Caco-2 (cell line): ENCODE measurements around the gene MCTP1. TPM values are rescaled to one million over a fixed set of nuclear protein-coding genes. Genes with fewer than 3 reads are reported as not detected.
A peak's percentile ranks its signal among the peaks of the same experiment; 100 is the strongest.

Experiments used
- BruUV-seq: library from RNA; stranded (reverse); fragments of 400-500 nt; replicated peaks from 2 replicates; lab custom pipeline; 2021; lab: Mats Ljungman, UMichigan
- CTCF ChIA-PET: fragments of 300-600 bp; sonication (Branson Sonifier 250); formaldehyde crosslinking; loops from one replicate; lab custom pipeline; 2022; ENCODE audit warnings: antibody characterized with exemption; lab: Charles Lee
- POLR2A ChIA-PET: fragments of 300-600 bp; sonication (Branson Sonifier 250); formaldehyde crosslinking; loops from one replicate; lab custom pipeline; 2022; ENCODE audit warnings: antibody characterized with exemption; lab: Charles Lee
- DNase-seq, 2 experiments: peaks; one replicate each; pipeline versions ENCODE4 v3.0.0 to v3.0.0-alpha.2; 2020 to 2022
- H3K27me3 ChIP-seq: replicated peaks from 2 replicates; pipeline ENCODE4 v1.6.0; 2011; ENCODE audit warnings: low read length; ENCODE audit not compliant: control insufficient read depth, insufficient read depth
- H3K36me3 ChIP-seq: 2 replicates; pipeline ENCODE4 v1.5.1; 2011; ENCODE audit warnings: low read length; ENCODE audit not compliant: control insufficient read depth, insufficient read depth
- H3K4me1 ChIP-seq: fragments of 250-450 bp; sonication (Bioruptor Pico); 2 replicates; pipeline ENCODE4 v1.5.1; 2020; ENCODE audit warnings: mild to moderate bottlenecking
- H3K4me3 ChIP-seq: 2 replicates; pipeline ENCODE4 v1.5.1; 2011; ENCODE audit warnings: low read depth, mild to moderate bottlenecking, control low read depth, low read length
- H3K9me3 ChIP-seq: fragments of 250-450 bp; sonication (Bioruptor Pico); 2 replicates; pipeline ENCODE4 v1.5.1; 2020; ENCODE audit warnings: mild to moderate bottlenecking, moderate library complexity
- H3K27ac Mint-ChIP-seq: one replicate; pipeline ENCODE4 v1.8.0; 2022; ENCODE audit warnings: mixed read lengths; ENCODE audit not compliant: unreplicated experiment
- H3K27me3 Mint-ChIP-seq: one replicate; pipeline ENCODE4 v1.8.0; 2022; ENCODE audit warnings: mixed read lengths; ENCODE audit not compliant: insufficient read depth, unreplicated experiment
- H3K36me3 Mint-ChIP-seq: one replicate; pipeline ENCODE4 v1.8.0; 2022; ENCODE audit warnings: mild to moderate bottlenecking, mixed read lengths; ENCODE audit not compliant: insufficient read depth, unreplicated experiment
- H3K4me1 Mint-ChIP-seq: one replicate; pipeline ENCODE4 v1.8.0; 2022; ENCODE audit warnings: low read depth, mixed read lengths; ENCODE audit not compliant: unreplicated experiment
- H3K4me3 Mint-ChIP-seq: one replicate; pipeline ENCODE4 v1.8.0; 2022; ENCODE audit warnings: mild to moderate bottlenecking, moderate library complexity, mixed read lengths; ENCODE audit not compliant: unreplicated experiment
- H3K9me3 Mint-ChIP-seq: one replicate; pipeline ENCODE4 v1.8.0; 2022; ENCODE audit warnings: mixed read lengths; ENCODE audit not compliant: unreplicated experiment
- intact Hi-C: fragments of 100-400 bp; cut with micrococcal nuclease; formaldehyde crosslinking; loops from one replicate; pipeline ENCODE4 v1.10.0; 2022; ENCODE audit not compliant: unreplicated experiment
- total RNA-seq: library from RNA; stranded (reverse); gene quantifications from 2 replicates; pipeline ENCODE4 v1.2.3, GENCODE V29; 2022
- TF ChIP-seq, protein P1 (sequence below), 2 experiments: fragments of 200-600 bp in 1 of 2; IDR thresholded peaks; 1 replicate in 1 of 2; 2 replicates in 1 of 2; pipeline versions ENCODE4 v1.5.1 to v1.8.0; 2011 to 2022; ENCODE audit warnings: antibody characterized with exemption in 1 of 2, control low read depth in 1 of 2, inconsistent platforms in 1 of 2, low read depth in 1 of 2, low read length in 1 of 2, mild to moderate bottlenecking in 1 of 2, moderate library complexity in 1 of 2; ENCODE audit not compliant: insufficient read depth in 1 of 2, severe bottlenecking in 1 of 2, unreplicated experiment in 1 of 2

Gene MCTP1
- total RNA-seq, 1 experiment from 2014 or later, result 3.2 TPM

DNA sequence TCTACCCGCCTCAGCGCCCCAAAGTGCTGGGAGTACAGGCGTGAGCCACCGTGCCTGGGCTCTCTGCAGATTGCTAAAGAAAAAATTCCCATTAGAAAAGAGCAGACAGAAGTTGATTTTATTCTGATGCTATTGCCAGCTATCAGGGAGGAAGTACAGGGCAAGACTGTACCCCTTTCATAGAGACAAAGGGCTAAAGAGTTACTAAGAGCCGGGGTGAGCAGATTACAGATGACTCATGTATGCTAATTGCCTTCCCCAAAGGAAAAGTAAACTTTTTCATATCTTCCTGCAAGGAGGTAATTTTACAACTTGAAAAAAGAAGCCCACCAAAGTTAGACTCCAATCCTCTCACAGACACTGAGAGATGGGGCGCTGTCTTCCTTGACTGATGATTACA lies 42.3 kb upstream of the MCTP1 start:
- intact Hi-C loops, result no loop called here
- BruUV-seq, result no TSS peak
- Mint-ChIP-seq H3K4me1 (no peaks in the 10 kb centered on the region), H3K27me3 (peaks cover 13% of the 10 kb centered on the region), H3K9me3 (peaks cover 11% of the 10 kb centered on the region), H3K36me3 (no peaks in the 10 kb centered on the region), H3K27ac (no peak overlapping the region), H3K4me3 (no peak overlapping the region)
- Histone ChIP-seq H3K4me1 (no peaks in the 10 kb centered on the region), H3K36me3 (no peaks in the 10 kb centered on the region), H3K27me3 (no peaks in the 10 kb centered on the region), H3K9me3 (no peaks in the 10 kb centered on the region), H3K4me3 (no peak overlapping the region)
- CTCF ChIA-PET, result no interaction called here
- TF ChIP-seq, protein P1, sequence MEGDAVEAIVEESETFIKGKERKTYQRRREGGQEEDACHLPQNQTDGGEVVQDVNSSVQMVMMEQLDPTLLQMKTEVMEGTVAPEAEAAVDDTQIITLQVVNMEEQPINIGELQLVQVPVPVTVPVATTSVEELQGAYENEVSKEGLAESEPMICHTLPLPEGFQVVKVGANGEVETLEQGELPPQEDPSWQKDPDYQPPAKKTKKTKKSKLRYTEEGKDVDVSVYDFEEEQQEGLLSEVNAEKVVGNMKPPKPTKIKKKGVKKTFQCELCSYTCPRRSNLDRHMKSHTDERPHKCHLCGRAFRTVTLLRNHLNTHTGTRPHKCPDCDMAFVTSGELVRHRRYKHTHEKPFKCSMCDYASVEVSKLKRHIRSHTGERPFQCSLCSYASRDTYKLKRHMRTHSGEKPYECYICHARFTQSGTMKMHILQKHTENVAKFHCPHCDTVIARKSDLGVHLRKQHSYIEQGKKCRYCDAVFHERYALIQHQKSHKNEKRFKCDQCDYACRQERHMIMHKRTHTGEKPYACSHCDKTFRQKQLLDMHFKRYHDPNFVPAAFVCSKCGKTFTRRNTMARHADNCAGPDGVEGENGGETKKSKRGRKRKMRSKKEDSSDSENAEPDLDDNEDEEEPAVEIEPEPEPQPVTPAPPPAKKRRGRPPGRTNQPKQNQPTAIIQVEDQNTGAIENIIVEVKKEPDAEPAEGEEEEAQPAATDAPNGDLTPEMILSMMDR (IDR thresholded peaks at IDR 0.05; ENCODE audit: insufficient read depth in 1 of 2, low read depth in 1 of 2, low read length in 1 of 2, severe bottlenecking in 1 of 2, unreplicated experiment in 1 of 2), result no peak
- POLR2A ChIA-PET, result no interaction called here
- no peak for DNase-seq

- CTCF ChIA-PET, result no interaction called here
- Mint-ChIP-seq H3K4me1 (no peaks in the 10 kb centered on the region), H3K4me3 (no peak overlapping the region), H3K27ac (no peak overlapping the region), H3K9me3 (no peaks in the 10 kb centered on the region), H3K36me3 (no peaks in the 10 kb centered on the region), H3K27me3 (peaks cover 9% of the 10 kb centered on the region)
- H3K36me3 ChIP-seq, result no peaks in the 10 kb centered on the region
- no peaks in the 10 kb centered on the region for H3K9me3 ChIP-seq
- no peaks in the 10 kb centered on the region; the same call in 1 of the 2 replicates for H3K27me3 ChIP-seq
- POLR2A ChIA-PET, result no interaction called here
- intact Hi-C loops, result no loop called here
- BruUV-seq, result no TSS peak
- DNase-seq, result no peak
- TF ChIP-seq, protein P1 (IDR thresholded peaks at IDR 0.05; ENCODE audit: insufficient read depth in 1 of 2, low read depth in 1 of 2, low read length in 1 of 2, severe bottlenecking in 1 of 2, unreplicated experiment in 1 of 2), result no peak
- no peaks in the 10 kb centered on the region for H3K4me1 ChIP-seq
- no peak overlapping the region for H3K4me3 ChIP-seq
These were observed 32.8 kb upstream of the MCTP1 start for GRCh38 chr5:95317687-95318086.

DNA sequence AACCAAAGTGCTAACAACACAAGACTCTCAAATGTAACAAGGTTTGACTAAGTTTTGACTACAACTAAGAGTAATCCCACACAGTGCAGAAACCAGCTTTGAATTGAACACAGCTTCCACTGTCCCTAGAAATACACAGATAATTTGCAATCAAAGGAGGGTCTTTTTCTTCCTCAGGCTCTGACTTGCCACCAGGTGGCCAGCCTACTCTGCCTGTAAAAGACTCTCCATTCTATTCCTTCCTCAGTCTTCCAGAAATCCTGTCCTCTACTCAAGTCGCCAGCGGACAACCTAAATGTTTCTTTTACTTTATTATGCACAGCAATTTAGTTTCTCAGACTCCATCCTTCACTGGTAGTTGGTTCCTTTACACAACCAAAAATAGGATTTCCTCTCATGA lies 32.2 kb upstream of the MCTP1 start:
- intact Hi-C loops, result no loop called here
- no peaks in the 10 kb centered on the region for H3K36me3 Mint-ChIP-seq
- Histone ChIP-seq H3K4me3 (no peak overlapping the region), H3K27me3 (no peaks in the 10 kb centered on the region; the same call in 1 of the 2 replicates), H3K36me3 (no peaks in the 10 kb centered on the region), H3K9me3 (no peaks in the 10 kb centered on the region), H3K4me1 (no peaks in the 10 kb centered on the region)
- H3K27ac Mint-ChIP-seq, result no peak overlapping the region
- TF ChIP-seq, protein P1 (IDR thresholded peaks at IDR 0.05; ENCODE audit: insufficient read depth in 1 of 2, low read depth in 1 of 2, low read length in 1 of 2, severe bottlenecking in 1 of 2, unreplicated experiment in 1 of 2), result peak; percentile 30 to 42
- no peak for DNase-seq
- BruUV-seq, result no TSS peak
- H3K4me3 Mint-ChIP-seq, result no peak overlapping the region
- ChIA-PET POLR2A (no interaction called here), CTCF (no interaction called here)
- H3K27me3 Mint-ChIP-seq, result peaks cover 7% of the 10 kb centered on the region
- H3K4me1 Mint-ChIP-seq, result no peaks in the 10 kb centered on the region
- no peaks in the 10 kb centered on the region for H3K9me3 Mint-ChIP-seq
